ENCODE results near the gene SMAD4.

DNA sequence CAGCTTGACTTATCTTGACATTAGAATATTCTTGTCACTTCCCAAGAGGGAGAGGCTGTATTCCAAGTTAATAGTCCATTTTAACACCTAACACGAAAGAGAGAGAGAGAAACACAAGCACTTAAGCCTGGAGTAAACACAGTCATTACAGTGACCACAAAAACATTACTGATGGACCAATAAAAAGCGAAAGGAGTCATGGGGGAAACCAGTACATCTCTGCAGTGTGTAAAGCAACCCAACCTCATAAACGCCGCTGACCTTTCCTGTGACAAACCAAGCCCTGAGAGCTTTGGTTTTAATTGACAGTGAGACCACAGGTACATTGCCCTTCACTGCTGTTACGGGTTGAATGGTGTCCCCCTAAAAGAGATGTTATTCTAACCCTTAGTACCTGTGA is 78.3 kb downstream of the SMAD4 start:
- no peak for TF ChIP-seq POLR2AphosphoS5 (IDR thresholded peaks at IDR 0.05; ENCODE audit: insufficient read depth in 1 of 2, low read depth in 1 of 2)
- TF ChIP-seq POLR2A (IDR thresholded peaks at IDR 0.05): no peak
- TF ChIP-seq, protein P1, sequence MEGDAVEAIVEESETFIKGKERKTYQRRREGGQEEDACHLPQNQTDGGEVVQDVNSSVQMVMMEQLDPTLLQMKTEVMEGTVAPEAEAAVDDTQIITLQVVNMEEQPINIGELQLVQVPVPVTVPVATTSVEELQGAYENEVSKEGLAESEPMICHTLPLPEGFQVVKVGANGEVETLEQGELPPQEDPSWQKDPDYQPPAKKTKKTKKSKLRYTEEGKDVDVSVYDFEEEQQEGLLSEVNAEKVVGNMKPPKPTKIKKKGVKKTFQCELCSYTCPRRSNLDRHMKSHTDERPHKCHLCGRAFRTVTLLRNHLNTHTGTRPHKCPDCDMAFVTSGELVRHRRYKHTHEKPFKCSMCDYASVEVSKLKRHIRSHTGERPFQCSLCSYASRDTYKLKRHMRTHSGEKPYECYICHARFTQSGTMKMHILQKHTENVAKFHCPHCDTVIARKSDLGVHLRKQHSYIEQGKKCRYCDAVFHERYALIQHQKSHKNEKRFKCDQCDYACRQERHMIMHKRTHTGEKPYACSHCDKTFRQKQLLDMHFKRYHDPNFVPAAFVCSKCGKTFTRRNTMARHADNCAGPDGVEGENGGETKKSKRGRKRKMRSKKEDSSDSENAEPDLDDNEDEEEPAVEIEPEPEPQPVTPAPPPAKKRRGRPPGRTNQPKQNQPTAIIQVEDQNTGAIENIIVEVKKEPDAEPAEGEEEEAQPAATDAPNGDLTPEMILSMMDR (IDR thresholded peaks at IDR 0.05): no peak
